HG02610 (cell line): ENCODE data around the gene ST3GAL3.

Experiments used
- ATAC-seq: cut with Tn5 transposase; IDR thresholded peaks from one replicate; pipeline ENCODE4 v1.9.1; 2021; ENCODE audit warnings: mild to moderate bottlenecking, moderate library complexity; ENCODE audit not compliant: unreplicated experiment

The ST3GAL3 gene

GRCh38 chr1:43977376-43978263 is 270.3 kb downstream of the ST3GAL3 start:
- ATAC-seq: no peak

GRCh38 chr1:43978264-43978550 is 270.9 kb downstream of the ST3GAL3 start:
- no peak for ATAC-seq

GRCh38 chr1:43978551-43979260 is 271.4 kb downstream of the ST3GAL3 start, which contains the start of gene B4GALT2:
Gene B4GALT2, plus strand, starts transcription at chr1:43979210. Its CDS starts 1,951 bp downstream, at chr1:43981161.
- no peak for ATAC-seq

- ATAC-seq: no peak
Measured at GRCh38 chr1:43979261-43979527, 271.9 kb downstream of the ST3GAL3 start.

GRCh38 chr1:43979528-43980254 is 272.4 kb downstream of the ST3GAL3 start:
- ATAC-seq: no peak

GRCh38 chr1:43980255-43981134 is 273.2 kb downstream of the ST3GAL3 start:
- ATAC-seq: no peak
